ENCODE data around the gene TMPRSS9. TPM values are rescaled to one million over a fixed set of nuclear protein-coding genes. Genes with fewer than 3 reads are reported as not detected.

Gene TMPRSS9
- total and polyA plus RNA-seq, 4 donors = 0.05 to 0.37 (median 0.09) TPM; not detected in 1

- Histone ChIP-seq H3K36me3 (ENCODE audit: control insufficient read depth in 4 of 4, insufficient read depth in 4 of 4, low read length in 4 of 4) (peaks cover 0 to 5% (median 3%) of the 10 kb centered on the region in 4 donors), H3K4me1 (ENCODE audit: control insufficient read depth in 5 of 5, insufficient read depth in 5 of 5, low read length in 5 of 5) (peaks cover 0 to 17% (median 3%) of the 10 kb centered on the region in 5 donors), H3K4me3 (no peak overlapping the region), H3K9me3 (ENCODE audit: control insufficient read depth in 4 of 4, insufficient read depth in 3 of 4, low read length in 3 of 4) (no peaks in the 10 kb centered on the region), H3K27me3 (ENCODE audit: control insufficient read depth in 3 of 3, insufficient read depth in 3 of 3, low read length in 2 of 3) (no peaks in the 10 kb centered on the region), H3K27ac (ENCODE audit: low read depth in 1 of 2, low read length in 1 of 2) (no peak overlapping the region), H3K9ac (ENCODE audit: insufficient read depth in 1 of 2, low read length in 2 of 2) (no peak overlapping the region)
- DNase-seq = no peak
- TF ChIP-seq CTCF (IDR thresholded peaks at IDR 0.05; ENCODE audit: control extremely low read depth, extremely low read depth) = no peak
- WGBS, 2 donors = 95% methylated on average over 19 of the region's 19 CpGs
- ATAC-seq (ENCODE audit: insufficient read depth, low FRiP score) = no peak
Measured at GRCh38 chr19:2454199-2454961, 94.3 kb downstream of the TMPRSS9 start.

- Histone ChIP-seq H3K9me3 (ENCODE audit: control insufficient read depth in 4 of 4, insufficient read depth in 3 of 4, low read length in 3 of 4) (no peaks in the 10 kb centered on the region), H3K27me3 (ENCODE audit: control insufficient read depth in 3 of 3, insufficient read depth in 3 of 3, low read length in 2 of 3) (no peaks in the 10 kb centered on the region), H3K36me3 (ENCODE audit: control insufficient read depth in 4 of 4, insufficient read depth in 4 of 4, low read length in 4 of 4) (peaks cover 0 to 5% (median 3%) of the 10 kb centered on the region in 4 donors), H3K9ac (ENCODE audit: insufficient read depth in 1 of 2, low read length in 2 of 2) (no peak overlapping the region), H3K27ac (ENCODE audit: low read depth in 1 of 2, low read length in 1 of 2) (no peak overlapping the region), H3K4me1 (ENCODE audit: control insufficient read depth in 5 of 5, insufficient read depth in 5 of 5, low read length in 5 of 5) (peaks cover 0 to 17% (median 3%) of the 10 kb centered on the region in 5 donors), H3K4me3 (peak overlapping the region; percentile 82)
- DNase-seq = no peak
- no peak for ATAC-seq (ENCODE audit: insufficient read depth, low FRiP score)
- TF ChIP-seq CTCF (IDR thresholded peaks at IDR 0.05; ENCODE audit: control extremely low read depth, extremely low read depth) = no peak
- WGBS, 2 donors = 70 to 72% methylated on average over 14 of the region's 14 CpGs
Measured at GRCh38 chr19:2454962-2455850, 95.1 kb downstream of the TMPRSS9 start.

GRCh38 chr19:2455851-2456570 lies 95.9 kb downstream of the TMPRSS9 start:
- Histone ChIP-seq H3K9me3 (ENCODE audit: control insufficient read depth in 4 of 4, insufficient read depth in 3 of 4, low read length in 3 of 4) (no peaks in the 10 kb centered on the region), H3K4me3 (peak overlapping the region; percentile 82), H3K27ac (ENCODE audit: low read depth in 1 of 2, low read length in 1 of 2) (no peak overlapping the region), H3K9ac (ENCODE audit: insufficient read depth in 1 of 2, low read length in 2 of 2) (peak overlapping the region in 1 of 2 donors; percentile 37), H3K4me1 (ENCODE audit: control insufficient read depth in 5 of 5, insufficient read depth in 5 of 5, low read length in 5 of 5) (peaks cover 0 to 17% (median 3%) of the 10 kb centered on the region in 5 donors), H3K27me3 (ENCODE audit: control insufficient read depth in 3 of 3, insufficient read depth in 3 of 3, low read length in 2 of 3) (no peaks in the 10 kb centered on the region), H3K36me3 (ENCODE audit: control insufficient read depth in 4 of 4, insufficient read depth in 4 of 4, low read length in 4 of 4) (peaks cover 0 to 4% (median 3%) of the 10 kb centered on the region in 4 donors)
- 1 to 2% methylated on average over 55 to 62 of the region's 62 CpGs for WGBS, 2 donors
- TF ChIP-seq CTCF (IDR thresholded peaks at IDR 0.05; ENCODE audit: control extremely low read depth, extremely low read depth) = no peak
- ATAC-seq (ENCODE audit: insufficient read depth, low FRiP score) = no peak
- no peak for DNase-seq
